Erythroblast (primary cell): ENCODE data around the gene CIC.

Experiments used
- GATA1 ChIP-seq: IDR thresholded peaks from 2 replicates; pipeline ENCODE4 v1.6.1; 2011; ENCODE audit warnings: low read depth, mild to moderate bottlenecking, control low read depth, low read length, moderate library complexity
- POLR2A ChIP-seq: IDR thresholded peaks from 2 replicates; pipeline ENCODE4 v1.6.1; 2011; ENCODE audit warnings: mild to moderate bottlenecking, low read length

GRCh38 chr19:42312370-42312769 lies 43.3 kb downstream of the CIC start:
- TF ChIP-seq POLR2A (no peak), GATA1 (no peak)
